K562 (cell line): ENCODE measurements around the gene SIRT4. TPM values are rescaled to one million over a fixed set of nuclear protein-coding genes. Genes with fewer than 3 reads are reported as not detected.

Source experiments
- polyA plus RNA-seq, 8 experiments: library from polyadenylated mRNA; depleted of rRNA in 4 of 8; stranded (reverse) in 5 of 8; unstranded in 3 of 8; fragments of >200 nt; fragmentation: Nextera tagmentation in 2 of 8; fragmentation: Illumina TruSeq in 1 of 8; extraction: Ambion mirVana in 2 of 8; extraction: Trizol in 1 of 8; gene quantifications; 2 replicates each; pipeline versions ENCODE4 v1.2.1 to v1.2.3, GENCODE V29; 2011 to 2014; ENCODE audit warnings: inconsistent platforms in 1 of 8, missing spikeins in 1 of 8
- small RNA-seq: library from RNA; depleted of rRNA; stranded (forward); fragments of <200 nt; gene quantifications from one replicate; pipeline ENCODE3, GENCODE V24; 2014
- total RNA-seq, 7 experiments: library from RNA; depleted of rRNA in 6 of 7; stranded (reverse); fragments of >200 nt in 6 of 7; fragmentation: Illumina TruSeq in 2 of 7; extraction: Trizol in 2 of 7; gene quantifications; 2 replicates each; pipeline versions ENCODE4 v1.2.1 to v1.2.3, GENCODE V29; 2011 to 2021; ENCODE audit warnings: low replicate concordance in 1 of 7

SIRT4 gene
- total and polyA plus RNA-seq, 9 of the 15 experiments (the other 6 are each of a cell fraction or from before 2014, with no cell fraction given): 0.86 to 5.2 (median 2.4) TPM

Small RNA genes within 50 kb of the gene (small RNA-seq; reads per million reads assigned to genes)
- gene RNU4-1: 2,121 reads per million, percentile 100 among the genes with 10 or more reads in this experiment
- gene RNU4-2: 1,066 reads per million, percentile 100 among the genes with 10 or more reads in this experiment
- gene RNU6-1088P: not detected

Other genes with a start within 250 kb of the SIRT4 start
Only the 7 nearest of the 15 such genes appear.
- gene GCN1, start 107.6 kb upstream of the SIRT4 start, total RNA-seq (2014; rRNA removed): 96.4 and 124 TPM in 2 replicates
- gene GCN1, start 107.6 kb upstream of the SIRT4 start, total RNA-seq (2014; rRNA removed; fragmentation: Illumina TruSeq; extraction: Trizol): 48.2 and 49.7 TPM in 2 replicates
- 51.5 and 54.4 TPM in 2 replicates for gene GCN1, start 107.6 kb upstream of the SIRT4 start, total RNA-seq (2015; rRNA removed; fragmentation: Illumina TruSeq; extraction: Trizol)
- gene GCN1, start 107.6 kb upstream of the SIRT4 start, total RNA-seq (2021): 172 and 190 TPM in 2 replicates
- gene GCN1, start 107.6 kb upstream of the SIRT4 start, polyA plus RNA-seq (2011; rRNA removed): 51.7 and 78.4 TPM in 2 replicates
- gene GCN1, start 107.6 kb upstream of the SIRT4 start, polyA plus RNA-seq (2014; fragmentation: Illumina TruSeq; extraction: Trizol): 81.4 and 108 TPM in 2 replicates
- gene GCN1, start 107.6 kb upstream of the SIRT4 start, polyA plus RNA-seq (2014; fragmentation: Nextera tagmentation; extraction: Ambion mirVana): 10 to 100 TPM; 11.9 to 18.2 TPM
- 78.4 and 94.0 TPM in 2 replicates for gene GCN1, start 107.6 kb upstream of the SIRT4 start, polyA plus RNA-seq (2014; rRNA removed)
- 4,900 and 6,436 TPM in 2 replicates for gene RPLP0, start 101.2 kb upstream of the SIRT4 start, total RNA-seq (2014; rRNA removed)
- 3,191 and 3,833 TPM in 2 replicates for gene RPLP0, start 101.2 kb upstream of the SIRT4 start, total RNA-seq (2014; rRNA removed; fragmentation: Illumina TruSeq; extraction: Trizol)
- gene RPLP0, start 101.2 kb upstream of the SIRT4 start, total RNA-seq (2015; rRNA removed; fragmentation: Illumina TruSeq; extraction: Trizol): 3,802 and 3,820 TPM in 2 replicates
- 3,845 and 4,075 TPM in 2 replicates for gene RPLP0, start 101.2 kb upstream of the SIRT4 start, total RNA-seq (2021)
- 7,931 and 10,886 TPM in 2 replicates for gene RPLP0, start 101.2 kb upstream of the SIRT4 start, polyA plus RNA-seq (2011; rRNA removed)
- gene RPLP0, start 101.2 kb upstream of the SIRT4 start, polyA plus RNA-seq (2014; fragmentation: Illumina TruSeq; extraction: Trizol): 5,372 and 5,510 TPM in 2 replicates
- gene RPLP0, start 101.2 kb upstream of the SIRT4 start, polyA plus RNA-seq (2014; fragmentation: Nextera tagmentation; extraction: Ambion mirVana): 1,000 to 10,000 TPM; 6,875 to 7,674 TPM
- gene RPLP0, start 101.2 kb upstream of the SIRT4 start, polyA plus RNA-seq (2014; rRNA removed): 6,483 and 6,682 TPM in 2 replicates
- 18.6 and 22.7 TPM in 2 replicates for gene PXN, start 36.6 kb upstream of the SIRT4 start, total RNA-seq (2014; rRNA removed)
- gene PXN, start 36.6 kb upstream of the SIRT4 start, total RNA-seq (2014; rRNA removed; fragmentation: Illumina TruSeq; extraction: Trizol): 13.1 and 16.4 TPM in 2 replicates
- gene PXN, start 36.6 kb upstream of the SIRT4 start, total RNA-seq (2015; rRNA removed; fragmentation: Illumina TruSeq; extraction: Trizol): 13.5 and 14.2 TPM in 2 replicates
- 66.6 and 74.1 TPM in 2 replicates for gene PXN, start 36.6 kb upstream of the SIRT4 start, total RNA-seq (2021)
- gene PXN, start 36.6 kb upstream of the SIRT4 start, polyA plus RNA-seq (2011; rRNA removed): 28.6 and 44.1 TPM in 2 replicates
- gene PXN, start 36.6 kb upstream of the SIRT4 start, polyA plus RNA-seq (2014; fragmentation: Illumina TruSeq; extraction: Trizol): 64.7 and 71.8 TPM in 2 replicates
- gene PXN, start 36.6 kb upstream of the SIRT4 start, polyA plus RNA-seq (2014; fragmentation: Nextera tagmentation; extraction: Ambion mirVana): 1 to 10 TPM; 4.0 to 4.8 TPM
- 40.7 and 42.2 TPM in 2 replicates for gene PXN, start 36.6 kb upstream of the SIRT4 start, polyA plus RNA-seq (2014; rRNA removed)
- under 0.01 TPM in 2 replicates for gene RNU4-2, start 10.4 kb upstream of the SIRT4 start, total RNA-seq (2014; rRNA removed)
- gene RNU4-2, start 10.4 kb upstream of the SIRT4 start, total RNA-seq (2014; rRNA removed; fragmentation: Illumina TruSeq; extraction: Trizol): 25,223 and 25,496 TPM in 2 replicates
- 12,048 and 12,298 TPM in 2 replicates for gene RNU4-2, start 10.4 kb upstream of the SIRT4 start, total RNA-seq (2015; rRNA removed; fragmentation: Illumina TruSeq; extraction: Trizol)
- gene RNU4-2, start 10.4 kb upstream of the SIRT4 start, total RNA-seq (2021): 3,537 and 4,682 TPM in 2 replicates
- gene RNU4-2, start 10.4 kb upstream of the SIRT4 start, polyA plus RNA-seq (2011; rRNA removed): under 0.01 TPM in 1 of 2 replicates, not detected in the other
- not detected in 2 replicates for gene RNU4-2, start 10.4 kb upstream of the SIRT4 start, polyA plus RNA-seq (2014; fragmentation: Illumina TruSeq; extraction: Trizol)
- not detected for gene RNU4-2, start 10.4 kb upstream of the SIRT4 start, polyA plus RNA-seq (2014; fragmentation: Nextera tagmentation; extraction: Ambion mirVana)
- gene RNU4-2, start 10.4 kb upstream of the SIRT4 start, polyA plus RNA-seq (2014; rRNA removed): not detected in 2 replicates
- gene RNU4-1, start 9.1 kb upstream of the SIRT4 start, total RNA-seq (2014; rRNA removed): under 0.01 TPM in 2 replicates
- gene RNU4-1, start 9.1 kb upstream of the SIRT4 start, total RNA-seq (2014; rRNA removed; fragmentation: Illumina TruSeq; extraction: Trizol): 19,719 and 20,874 TPM in 2 replicates
- gene RNU4-1, start 9.1 kb upstream of the SIRT4 start, total RNA-seq (2015; rRNA removed; fragmentation: Illumina TruSeq; extraction: Trizol): 10,612 and 10,827 TPM in 2 replicates
- gene RNU4-1, start 9.1 kb upstream of the SIRT4 start, total RNA-seq (2021): 3,001 and 3,563 TPM in 2 replicates
- under 0.01 TPM in 2 replicates for gene RNU4-1, start 9.1 kb upstream of the SIRT4 start, polyA plus RNA-seq (2011; rRNA removed)
- not detected in 2 replicates for gene RNU4-1, start 9.1 kb upstream of the SIRT4 start, polyA plus RNA-seq (2014; fragmentation: Illumina TruSeq; extraction: Trizol)
- not detected for gene RNU4-1, start 9.1 kb upstream of the SIRT4 start, polyA plus RNA-seq (2014; fragmentation: Nextera tagmentation; extraction: Ambion mirVana)
- not detected in 2 replicates for gene RNU4-1, start 9.1 kb upstream of the SIRT4 start, polyA plus RNA-seq (2014; rRNA removed)
- gene PLA2G1B, start 25.5 kb downstream of the SIRT4 start, total RNA-seq (2014; rRNA removed): not detected in 2 replicates
- not detected in 2 replicates for gene PLA2G1B, start 25.5 kb downstream of the SIRT4 start, total RNA-seq (2014; rRNA removed; fragmentation: Illumina TruSeq; extraction: Trizol)
- gene PLA2G1B, start 25.5 kb downstream of the SIRT4 start, total RNA-seq (2015; rRNA removed; fragmentation: Illumina TruSeq; extraction: Trizol): not detected in 2 replicates
- 1.4 and 1.8 TPM in 2 replicates for gene PLA2G1B, start 25.5 kb downstream of the SIRT4 start, total RNA-seq (2021)
- gene PLA2G1B, start 25.5 kb downstream of the SIRT4 start, polyA plus RNA-seq (2011; rRNA removed): not detected in 2 replicates
- gene PLA2G1B, start 25.5 kb downstream of the SIRT4 start, polyA plus RNA-seq (2014; fragmentation: Illumina TruSeq; extraction: Trizol): not detected in 2 replicates
- gene PLA2G1B, start 25.5 kb downstream of the SIRT4 start, polyA plus RNA-seq (2014; fragmentation: Nextera tagmentation; extraction: Ambion mirVana): not detected
- gene PLA2G1B, start 25.5 kb downstream of the SIRT4 start, polyA plus RNA-seq (2014; rRNA removed): not detected in 2 replicates
- not detected in 2 replicates for gene MSI1, start 66.8 kb downstream of the SIRT4 start, total RNA-seq (2014; rRNA removed)
- gene MSI1, start 66.8 kb downstream of the SIRT4 start, total RNA-seq (2014; rRNA removed; fragmentation: Illumina TruSeq; extraction: Trizol): not detected in 2 replicates
- not detected in 2 replicates for gene MSI1, start 66.8 kb downstream of the SIRT4 start, total RNA-seq (2015; rRNA removed; fragmentation: Illumina TruSeq; extraction: Trizol)
- gene MSI1, start 66.8 kb downstream of the SIRT4 start, total RNA-seq (2021): 0.16 TPM in 2 replicates
- 0.04 TPM in 1 of 2 replicates, not detected in the other for gene MSI1, start 66.8 kb downstream of the SIRT4 start, polyA plus RNA-seq (2011; rRNA removed)
- not detected in 2 replicates for gene MSI1, start 66.8 kb downstream of the SIRT4 start, polyA plus RNA-seq (2014; fragmentation: Illumina TruSeq; extraction: Trizol)
- not detected for gene MSI1, start 66.8 kb downstream of the SIRT4 start, polyA plus RNA-seq (2014; fragmentation: Nextera tagmentation; extraction: Ambion mirVana)
- gene MSI1, start 66.8 kb downstream of the SIRT4 start, polyA plus RNA-seq (2014; rRNA removed): not detected in 2 replicates